Left lung (tissue), 10 donors: ENCODE measurements around the gene WWTR1. TPM values are rescaled to one million over a fixed set of nuclear protein-coding genes. Genes with fewer than 3 reads are reported as not detected.
A peak's percentile ranks its signal among the peaks of the same experiment; 100 is the strongest.

Source experiments
- ATAC-seq: fragments of 200-7000 bp; cut with Tn5 transposase; one replicate; pipeline ENCODE4 v1.9.1; 2020; ENCODE audit warnings: moderate library complexity
- DNase-seq, 4 donors: peaks; one replicate each; pipeline ENCODE4 v3.0.0-alpha.2; 2013 to 2020
- H3K27ac ChIP-seq, 2 donors: fragments of 200-600 bp; sonication (generic) in 1 of 2; one replicate each; pipeline versions ENCODE4 v1.5.0 to v1.8.0; 2020 to 2021
- H3K27me3 ChIP-seq, 2 donors: fragments of 200-600 bp; sonication (generic) in 1 of 2; one replicate each; pipeline versions ENCODE4 v1.5.0 to v1.8.0; 2020 to 2021
- H3K36me3 ChIP-seq, 2 donors: fragments of 200-600 bp; sonication (generic) in 1 of 2; one replicate each; pipeline versions ENCODE4 v1.5.0 to v1.8.0; 2020 to 2021
- H3K4me1 ChIP-seq, 2 donors: fragments of 200-600 bp; one replicate each; pipeline ENCODE4 v1.8.0; 2021
- H3K4me3 ChIP-seq, 2 donors: fragments of 200-600 bp; sonication (generic) in 1 of 2; one replicate each; pipeline versions ENCODE4 v1.5.0 to v1.8.0; 2020 to 2021; ENCODE audit warnings: mild to moderate bottlenecking in 1 of 2
- H3K9me3 ChIP-seq, 2 donors: fragments of 200-600 bp; sonication (generic) in 1 of 2; one replicate each; pipeline versions ENCODE4 v1.5.0 to v1.8.0; 2020 to 2021
- CTCF ChIP-seq, 2 donors: fragments of 200-600 bp; sonication (generic) in 1 of 2; IDR thresholded peaks; one replicate each; pipeline versions ENCODE4 v1.5.0 to v1.8.0; 2021; ENCODE audit warnings: antibody characterized with exemption in 2 of 2
- intact Hi-C, 2 donors: fragments of 100-400 bp; cut with DNase I; formaldehyde crosslinking; loops; one replicate each; pipeline versions ENCODE4 v1.11.2 to v1.14.2; 2022
- polyA plus RNA-seq, 6 donors: library from polyadenylated mRNA; unstranded; fragments of 120-200 nt; gene quantifications; one replicate each; pipeline ENCODE4 v1.2.1, GENCODE V29; 2013; ENCODE audit not compliant: insufficient read length in 6 of 6
- total RNA-seq, 2 donors: library from RNA; stranded (reverse); fragmentation: NEBNext Ultra II Directional; extraction: Animal tissue kit (Norgen Biotek cat#: 25700); gene quantifications; one replicate each; pipeline ENCODE4 v1.2.1, GENCODE V29; 2021
- donor health status: DM: no; HTN: yes; CAD: no.
- donor health status: DM: no; HTN: no; CAD: no.

WWTR1 gene
- total and polyA plus RNA-seq, 8 donors = 74.2 to 124 (median 107) TPM

GRCh38 chr3:149626671-149627070 lies 31.2 kb downstream of the WWTR1 start:
- Histone ChIP-seq H3K4me1 (peaks cover 12 to 29% of the 10 kb centered on the region in 2 donors), H3K4me3 (no peak overlapping the region), H3K27ac (no peak overlapping the region), H3K27me3 (peaks cover 0 to 85% of the 10 kb centered on the region in 2 donors), H3K36me3 (no peaks in the 10 kb centered on the region), H3K9me3 (no peaks in the 10 kb centered on the region)
- intact Hi-C loops = no loop called here
- peak; percentile 87 for ATAC-seq
- DNase-seq = peak in 1 of 4 donors; percentile 63
- TF ChIP-seq CTCF (IDR thresholded peaks at IDR 0.05) = no peak

- DNase-seq = no peak
- peaks cover 12 to 37% of the 10 kb centered on the region in 2 donors for H3K4me1 ChIP-seq
- intact Hi-C loops = no loop called here
- no peaks in the 10 kb centered on the region for H3K36me3 ChIP-seq
- H3K9me3 ChIP-seq = no peaks in the 10 kb centered on the region
- ATAC-seq = no peak
- no peak overlapping the region for H3K4me3 ChIP-seq
- H3K27ac ChIP-seq = peak overlapping the region in 1 of 2 donors; percentile 23
- no peak for TF ChIP-seq CTCF (IDR thresholded peaks at IDR 0.05)
- H3K27me3 ChIP-seq = peaks cover 0 to 79% of the 10 kb centered on the region in 2 donors
Measured at GRCh38 chr3:149625795-149626194, 32.0 kb downstream of the WWTR1 start.

GRCh38 chr3:149623824-149624223 lies 34.0 kb downstream of the WWTR1 start:
- peaks cover 7 to 34% of the 10 kb centered on the region in 2 donors for H3K4me1 ChIP-seq
- ATAC-seq = no peak
- no peak for TF ChIP-seq CTCF (IDR thresholded peaks at IDR 0.05)
- no peaks in the 10 kb centered on the region for H3K36me3 ChIP-seq
- no peaks in the 10 kb centered on the region for H3K9me3 ChIP-seq
- no peak for DNase-seq
- no peak overlapping the region for H3K4me3 ChIP-seq
- H3K27me3 ChIP-seq = peaks cover 0 to 83% of the 10 kb centered on the region in 2 donors
- intact Hi-C loops = no loop called here
- no peak overlapping the region for H3K27ac ChIP-seq

- Histone ChIP-seq H3K36me3 (no peaks in the 10 kb centered on the region), H3K4me3 (no peak overlapping the region), H3K9me3 (no peaks in the 10 kb centered on the region), H3K27ac (peak overlapping the region; percentile 3 to 46), H3K27me3 (peaks cover 0 to 83% of the 10 kb centered on the region in 2 donors), H3K4me1 (peaks cover 9 to 45% of the 10 kb centered on the region in 2 donors)
- ATAC-seq (peak; percentile 38), DNase-seq (no peak)
- no peak for TF ChIP-seq CTCF (IDR thresholded peaks at IDR 0.05)
- intact Hi-C loops = no loop called here
Measured at GRCh38 chr3:149621218-149622005, 36.4 kb downstream of the WWTR1 start.

- peak overlapping the region in 1 of 2 donors; percentile 46 for H3K27ac ChIP-seq
- H3K27me3 ChIP-seq = peaks cover 0 to 83% of the 10 kb centered on the region in 2 donors
- no peaks in the 10 kb centered on the region for H3K9me3 ChIP-seq
- TF ChIP-seq CTCF (IDR thresholded peaks at IDR 0.05) = no peak
- H3K4me1 ChIP-seq = peaks cover 7 to 35% of the 10 kb centered on the region in 2 donors
- no peaks in the 10 kb centered on the region for H3K36me3 ChIP-seq
- DNase-seq = no peak
- H3K4me3 ChIP-seq = no peak overlapping the region
- intact Hi-C loops = no loop called here
- peak; percentile 7 for ATAC-seq
Measured at GRCh38 chr3:149620291-149621020, 37.4 kb downstream of the WWTR1 start.
